Lower leg skin (tissue), 3 donors: ENCODE measurements around the gene C12orf54.

ENCODE experiments used
- POLR2A ChIP-seq, 2 donors: fragments of 450-650 bp; IDR thresholded peaks; one replicate each; pipeline ENCODE4 v1.6.1; 2016 to 2017; ENCODE audit warnings: antibody characterized with exemption in 2 of 2, mild to moderate bottlenecking in 1 of 2, moderate library complexity in 1 of 2
- TF ChIP-seq, protein P1 (sequence below), 3 donors: fragments of 450-650 bp; IDR thresholded peaks; one replicate each; pipeline ENCODE4 v1.5.1; 2016; ENCODE audit warnings: antibody characterized with exemption in 3 of 3, mild to moderate bottlenecking in 3 of 3, moderate library complexity in 2 of 3

DNA sequence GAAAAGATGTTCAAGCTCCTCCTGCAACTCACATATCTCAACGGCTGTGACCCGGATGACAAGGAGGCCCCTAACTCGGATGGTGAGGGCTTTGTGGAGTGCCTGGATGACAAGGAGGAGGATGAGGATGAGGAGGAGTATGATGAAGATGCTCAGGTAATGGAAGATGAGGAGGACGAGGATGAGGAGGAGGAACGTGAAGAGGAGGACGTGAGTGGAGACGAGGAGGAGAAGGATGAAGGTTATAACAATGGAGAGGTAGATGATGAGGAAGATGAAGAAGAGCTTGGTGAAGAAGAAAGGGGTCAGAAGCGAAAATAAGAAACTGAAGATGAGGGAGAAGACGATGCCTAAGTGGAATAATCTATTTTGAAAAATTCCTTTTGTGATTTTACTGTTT, 9.2 kb upstream of the C12orf54 start:
- TF ChIP-seq, protein P1, sequence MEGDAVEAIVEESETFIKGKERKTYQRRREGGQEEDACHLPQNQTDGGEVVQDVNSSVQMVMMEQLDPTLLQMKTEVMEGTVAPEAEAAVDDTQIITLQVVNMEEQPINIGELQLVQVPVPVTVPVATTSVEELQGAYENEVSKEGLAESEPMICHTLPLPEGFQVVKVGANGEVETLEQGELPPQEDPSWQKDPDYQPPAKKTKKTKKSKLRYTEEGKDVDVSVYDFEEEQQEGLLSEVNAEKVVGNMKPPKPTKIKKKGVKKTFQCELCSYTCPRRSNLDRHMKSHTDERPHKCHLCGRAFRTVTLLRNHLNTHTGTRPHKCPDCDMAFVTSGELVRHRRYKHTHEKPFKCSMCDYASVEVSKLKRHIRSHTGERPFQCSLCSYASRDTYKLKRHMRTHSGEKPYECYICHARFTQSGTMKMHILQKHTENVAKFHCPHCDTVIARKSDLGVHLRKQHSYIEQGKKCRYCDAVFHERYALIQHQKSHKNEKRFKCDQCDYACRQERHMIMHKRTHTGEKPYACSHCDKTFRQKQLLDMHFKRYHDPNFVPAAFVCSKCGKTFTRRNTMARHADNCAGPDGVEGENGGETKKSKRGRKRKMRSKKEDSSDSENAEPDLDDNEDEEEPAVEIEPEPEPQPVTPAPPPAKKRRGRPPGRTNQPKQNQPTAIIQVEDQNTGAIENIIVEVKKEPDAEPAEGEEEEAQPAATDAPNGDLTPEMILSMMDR (IDR thresholded peaks at IDR 0.05): no peak
- no peak for TF ChIP-seq POLR2A (IDR thresholded peaks at IDR 0.05)
